SIG-M5 treated with dmso at 0.1 percent for 504 hours (cell line): Measurements from ENCODE around the gene ARAP1.

Experiments used
- DNase-seq: peaks from one replicate; lab custom pipeline; 2025; ENCODE audit not compliant: unreplicated experiment; lab: John Stamatoyannopoulos, UW

ARAP1 gene

GRCh38 chr11:72780296-72781062, 28.3 kb upstream of the ARAP1 start:
- no peak for DNase-seq

GRCh38 chr11:72779495-72780128, 27.4 kb upstream of the ARAP1 start:
- DNase-seq: no peak

GRCh38 chr11:72778535-72779494, 26.6 kb upstream of the ARAP1 start:
- no peak for DNase-seq

- DNase-seq: no peak
Measured at GRCh38 chr11:72777755-72778278, 25.6 kb upstream of the ARAP1 start.

GRCh38 chr11:72776844-72777754, 24.9 kb upstream of the ARAP1 start:
- no peak for DNase-seq

GRCh38 chr11:72776117-72776843, 24.1 kb upstream of the ARAP1 start:
- no peak for DNase-seq

GRCh38 chr11:72775288-72776110, 23.3 kb upstream of the ARAP1 start:
- DNase-seq: no peak

- DNase-seq: no peak
Measured at GRCh38 chr11:72774499-72774898, 22.3 kb upstream of the ARAP1 start.

GRCh38 chr11:72773696-72774095, 21.5 kb upstream of the ARAP1 start:
- DNase-seq: no peak

- no peak for DNase-seq
Measured at GRCh38 chr11:72773291-72773690, 21.1 kb upstream of the ARAP1 start.

GRCh38 chr11:72772059-72772458, 19.9 kb upstream of the ARAP1 start:
- DNase-seq: no peak

GRCh38 chr11:72771507-72771906, 19.3 kb upstream of the ARAP1 start:
- DNase-seq: no peak

- DNase-seq: no peak
Measured at GRCh38 chr11:72770799-72771198, 18.6 kb upstream of the ARAP1 start.

- DNase-seq: no peak
Measured at GRCh38 chr11:72769680-72770079, 17.5 kb upstream of the ARAP1 start.

GRCh38 chr11:72768581-72768980, 16.4 kb upstream of the ARAP1 start:
- no peak for DNase-seq

GRCh38 chr11:72767203-72768062, 15.2 kb upstream of the ARAP1 start:
- no peak for DNase-seq

- no peak for DNase-seq
Measured at GRCh38 chr11:72766152-72766902, 14.1 kb upstream of the ARAP1 start.
